IMR-90 (cell line): ENCODE results near the gene ASGR2. TPM values are rescaled to one million over a fixed set of nuclear protein-coding genes. Genes with fewer than 3 reads are reported as not detected.

ENCODE experiments used
- ATAC-seq: fragments of 200-7000 bp; cut with Tn5 transposase; 2 replicates; pipeline ENCODE4 v1.9.1; 2020; ENCODE audit warnings: low read depth, mild to moderate bottlenecking, moderate library complexity
- BruUV-seq: library from RNA; stranded (reverse); fragments of 400-500 nt; replicated peaks from 2 replicates; lab custom pipeline; 2021; lab: Mats Ljungman, UMichigan
- CTCF ChIA-PET: fragments of 300-600 bp; formaldehyde crosslinking; extraction: SDS; loops from one replicate; lab custom pipeline; 2021; ENCODE audit warnings: antibody characterized with exemption; lab: Yijun Ruan, JAX
- POLR2A ChIA-PET: fragments of 300-600 bp; sonication (Branson Sonifier 250); formaldehyde crosslinking; loops from one replicate; lab custom pipeline; 2022; ENCODE audit warnings: antibody characterized with exemption; ENCODE audit not compliant: unreplicated experiment; lab: Charles Lee
- DNase-seq: peaks from one replicate; pipeline ENCODE4 v3.0.0; 2013
- H2AFZ ChIP-seq: replicated peaks from 2 replicates; pipeline ENCODE3; 2013; ENCODE audit warnings: low read length, mild to moderate bottlenecking; ENCODE audit not compliant: poor library complexity
- H2AK5ac ChIP-seq: 2 replicates; pipeline ENCODE4 v1.6.1; 2013; ENCODE audit warnings: low read depth, low read length, inconsistent platforms
- H2AK9ac ChIP-seq: replicated peaks from 2 replicates; pipeline ENCODE3; 2013; ENCODE audit warnings: mild to moderate bottlenecking, low read depth, low read length, moderate library complexity; ENCODE audit not compliant: poor library complexity
- H2BK120ac ChIP-seq: 2 replicates; pipeline ENCODE4 v1.6.1; 2013; ENCODE audit warnings: low read depth, low read length, inconsistent platforms
- H2BK15ac ChIP-seq: 3 replicates; pipeline ENCODE4 v1.6.1; 2013; ENCODE audit warnings: low read depth, low read length, inconsistent platforms
- H2BK20ac ChIP-seq: 2 replicates; pipeline ENCODE4 v1.6.1; 2013; ENCODE audit warnings: low read depth, mild to moderate bottlenecking, inconsistent platforms, low read length, moderate library complexity
- H2BK5ac ChIP-seq: 2 replicates; pipeline ENCODE4 v1.6.1; 2013; ENCODE audit warnings: mild to moderate bottlenecking, low read depth, low read length, inconsistent platforms; ENCODE audit not compliant: poor library complexity, severe bottlenecking
- H3K14ac ChIP-seq: replicated peaks from 2 replicates; pipeline ENCODE4 v1.6.1; 2013; ENCODE audit warnings: low read depth, low read length, inconsistent platforms
- H3K18ac ChIP-seq: 2 replicates; pipeline ENCODE4 v1.6.1; 2013; ENCODE audit warnings: low read depth, low read length, control low read depth
- H3K23ac ChIP-seq: 2 replicates; pipeline ENCODE4 v1.6.1; 2013; ENCODE audit warnings: low read depth, low read length, inconsistent platforms
- H3K27ac ChIP-seq: 2 replicates; pipeline ENCODE4 v1.5.1; 2013; ENCODE audit warnings: mild to moderate bottlenecking, control low read depth, low read length; ENCODE audit not compliant: insufficient read depth
- H3K27me3 ChIP-seq: 2 replicates; pipeline ENCODE4 v1.6.1; 2013; ENCODE audit warnings: low read length; ENCODE audit not compliant: control insufficient read depth, insufficient read depth
- H3K36me3 ChIP-seq: 2 replicates; pipeline ENCODE4 v1.6.1; 2013; ENCODE audit warnings: low read length, mixed read lengths; ENCODE audit not compliant: control insufficient read depth, insufficient read depth
- H3K4ac ChIP-seq: 2 replicates; pipeline ENCODE4 v1.6.1; 2013; ENCODE audit warnings: low read depth, low read length, inconsistent platforms
- H3K4me1 ChIP-seq: 2 replicates; pipeline ENCODE4 v1.6.1; 2013; ENCODE audit warnings: low read length, mixed read lengths; ENCODE audit not compliant: control insufficient read depth, insufficient read depth
- H3K4me2 ChIP-seq: 2 replicates; pipeline ENCODE4 v1.6.1; 2013; ENCODE audit warnings: low read depth, mild to moderate bottlenecking, control low read depth, low read length, moderate library complexity
- H3K4me3 ChIP-seq: 2 replicates; pipeline ENCODE4 v1.5.1; 2013; ENCODE audit warnings: low read depth, mild to moderate bottlenecking, control low read depth, low read length, moderate library complexity; ENCODE audit not compliant: insufficient read depth
- H3K56ac ChIP-seq: 2 replicates; pipeline ENCODE4 v1.6.1; 2013; ENCODE audit warnings: low read length, inconsistent platforms; ENCODE audit not compliant: insufficient read depth; ENCODE audit errors: extremely low read depth
- H3K79me1 ChIP-seq, 2 experiments: 2 replicates each; pipeline ENCODE4 v1.6.1; 2013; ENCODE audit warnings: low read length in 2 of 2, inconsistent platforms in 1 of 2, low read depth in 1 of 2
- H3K9ac ChIP-seq: 2 replicates; pipeline ENCODE4 v1.6.1; 2013; ENCODE audit warnings: low read depth, low read length, control low read depth
- H3K9me1 ChIP-seq: 2 replicates; pipeline ENCODE4 v1.6.1; 2013; ENCODE audit warnings: low read length, inconsistent platforms; ENCODE audit not compliant: insufficient read depth
- H3K9me3 ChIP-seq: 2 replicates; pipeline ENCODE4 v1.6.1; 2013; ENCODE audit warnings: low read length; ENCODE audit not compliant: control insufficient read depth, insufficient read depth
- H4K20me1 ChIP-seq: 2 replicates; pipeline ENCODE4 v1.6.1; 2013; ENCODE audit warnings: low read length, inconsistent platforms; ENCODE audit not compliant: insufficient read depth
- H4K5ac ChIP-seq: 2 replicates; pipeline ENCODE4 v1.6.1; 2013; ENCODE audit warnings: mild to moderate bottlenecking, low read depth, low read length, control low read depth
- H4K8ac ChIP-seq, 2 experiments: 2 replicates each; pipeline ENCODE4 v1.6.1; 2013; ENCODE audit warnings: low read depth in 2 of 2, low read length in 2 of 2, control low read depth in 1 of 2, inconsistent platforms in 1 of 2
- H4K91ac ChIP-seq: 2 replicates; pipeline ENCODE4 v1.6.1; 2013; ENCODE audit warnings: low read depth, low read length, inconsistent platforms; ENCODE audit not compliant: insufficient read depth
- BHLHE40 ChIP-seq: fragments of 150-350 bp; IDR thresholded peaks from 2 replicates; pipeline ENCODE4 v1.6.1; 2016; ENCODE audit warnings: mild to moderate bottlenecking, low read depth, low read length
- CEBPB ChIP-seq: IDR thresholded peaks from 2 replicates; pipeline ENCODE4 v1.6.1; 2012; ENCODE audit warnings: low read depth, low read length, improper control_type of control experiment
- CHD1 ChIP-seq: IDR thresholded peaks from 2 replicates; pipeline ENCODE4 v1.6.1; 2012; ENCODE audit warnings: low read depth, low read length, improper control_type of control experiment
- ELK1 ChIP-seq: fragments of 150-350 bp; IDR thresholded peaks from 2 replicates; pipeline ENCODE4 v1.6.1; 2016; ENCODE audit warnings: low read depth, mild to moderate bottlenecking, low read length, moderate library complexity, borderline replicate concordance
- FOS ChIP-seq: fragments of 150-350 bp; IDR thresholded peaks from 2 replicates; pipeline ENCODE4 v1.6.1; 2016; ENCODE audit warnings: low read depth, low read length
- MAFK ChIP-seq: IDR thresholded peaks from 2 replicates; pipeline ENCODE4 v1.6.1; 2012; ENCODE audit warnings: low read depth, low read length, improper control_type of control experiment
- MAZ ChIP-seq: IDR thresholded peaks from 2 replicates; pipeline ENCODE4 v1.6.1; 2012; ENCODE audit warnings: low read depth, mild to moderate bottlenecking, low read length, improper control_type of control experiment, moderate library complexity, borderline replicate concordance
- MXI1 ChIP-seq: IDR thresholded peaks from 2 replicates; pipeline ENCODE4 v1.6.1; 2012; ENCODE audit warnings: low read depth, mild to moderate bottlenecking, low read length, moderate library complexity, borderline replicate concordance
- NFE2L2 ChIP-seq: fragments of 150-350 bp; IDR thresholded peaks from 2 replicates; pipeline ENCODE4 v1.6.1; 2016; ENCODE audit warnings: low read depth, mild to moderate bottlenecking, low read length
- POLR2A ChIP-seq: IDR thresholded peaks from 2 replicates; pipeline ENCODE4 v1.6.1; 2012; ENCODE audit warnings: mild to moderate bottlenecking, low read depth, low read length
- RAD21 ChIP-seq: IDR thresholded peaks from 2 replicates; pipeline ENCODE4 v1.6.1; 2012; ENCODE audit warnings: low read length, improper control_type of control experiment
- RCOR1 ChIP-seq: IDR thresholded peaks from 2 replicates; pipeline ENCODE4 v1.6.1; 2012; ENCODE audit warnings: mild to moderate bottlenecking, low read length, improper control_type of control experiment; ENCODE audit not compliant: insufficient replicate concordance
- RFX5 ChIP-seq: IDR thresholded peaks from 2 replicates; pipeline ENCODE4 v1.8.0; 2012; ENCODE audit warnings: low read depth, mild to moderate bottlenecking, low read length, moderate library complexity
- SMC3 ChIP-seq: fragments of 150-350 bp; IDR thresholded peaks from 2 replicates; pipeline ENCODE4 v1.6.1; 2016; ENCODE audit warnings: low read depth, mild to moderate bottlenecking, antibody characterized with exemption, low read length, moderate library complexity
- USF2 ChIP-seq: fragments of 150-350 bp; IDR thresholded peaks from 2 replicates; pipeline ENCODE4 v1.6.1; 2017; ENCODE audit warnings: mild to moderate bottlenecking, antibody characterized with exemption, low read length, low read depth
- WGBS, 2 experiments: methylation state at CpG; one replicate each; pipeline versions ENCODE4 v1.1.5 to v1.1.7; 2013; ENCODE audit warnings: missing lambda C conversion rate in 2 of 2; ENCODE audit not compliant: insufficient read length in 1 of 2; ENCODE audit errors: extremely low coverage in 2 of 2; 5-methylcytosine and 5-hydroxymethylcytosine counted together
- dilution Hi-C: fragments of 300-500 bp; cut with HindIII; formaldehyde crosslinking; loops from one replicate; pipeline ENCODE4 v1.14.3; 2018; ENCODE audit warnings: low sequenced_read_pairs; ENCODE audit not compliant: unreplicated experiment
- in situ Hi-C: fragments of 300-500 bp; cut with MboI; formaldehyde crosslinking; loops from 3 replicates; pipeline ENCODE4 v1.14.3; 2019; ENCODE audit warnings: low sequenced_read_pairs, inconsistent platforms, mixed read lengths
- intact Hi-C: fragments of 100-400 bp; cut with micrococcal nuclease; formaldehyde crosslinking; loops from 2 replicates; pipeline ENCODE4 v1.10.0; 2022
- polyA plus RNA-seq, 3 experiments: library from polyadenylated mRNA; depleted of rRNA; stranded (reverse); fragments of >200 nt; gene quantifications; 2 replicates each; pipeline ENCODE4 v1.2.3, GENCODE V29; 2012; ENCODE audit warnings: low replicate concordance in 1 of 3
- total RNA-seq: library from RNA; depleted of rRNA; stranded (reverse); fragments of >200 nt; gene quantifications from 2 replicates; pipeline ENCODE4 v1.2.3, GENCODE V29; 2012
- TF ChIP-seq, protein P1 (sequence below): conservative IDR thresholded peaks from 2 replicates; pipeline ENCODE4 v1.5.1; 2012; ENCODE audit warnings: mild to moderate bottlenecking, low read depth, low read length, improper control_type of control experiment

Gene ASGR2
- total and polyA plus RNA-seq, 2 of the 4 experiments (the other 2 are of a cell fraction): not detected

DNA sequence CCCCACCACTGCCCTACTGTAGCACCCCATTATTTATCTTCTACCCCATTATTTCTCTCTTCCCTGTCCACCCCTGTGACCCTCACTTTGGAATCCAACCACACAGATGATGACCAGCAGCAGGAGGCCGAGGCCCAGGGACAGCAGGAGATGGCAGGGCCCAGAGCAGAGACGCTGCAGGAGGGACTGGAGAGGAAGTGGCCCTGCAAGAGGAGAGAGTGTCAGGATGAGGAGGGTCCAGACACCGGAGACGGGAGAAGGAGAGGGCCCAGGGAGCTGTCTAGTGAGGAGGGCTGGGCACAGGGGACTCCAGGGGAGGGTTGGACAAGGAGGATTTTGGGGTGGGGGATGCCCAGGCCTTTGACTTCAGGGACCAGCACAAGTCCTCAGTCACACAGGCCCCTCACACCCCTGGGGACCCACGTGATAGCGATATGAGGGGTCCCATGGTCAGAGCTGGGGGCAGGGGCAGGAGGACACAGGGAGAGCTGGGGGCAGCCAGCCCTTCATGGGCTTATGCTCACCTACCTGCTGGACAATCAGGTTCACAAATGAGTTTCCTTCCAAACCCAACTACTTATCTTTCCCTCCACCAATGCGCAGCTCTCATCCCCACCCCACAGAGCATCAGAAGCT, 36.6 kb downstream of the ASGR2 start:
- Histone ChIP-seq H3K9me1 (no peaks in the 10 kb centered on the region), H4K91ac (no peak overlapping the region), H3K9ac (no peak overlapping the region), H3K79me1 (no peaks in the 10 kb centered on the region), H2AK5ac (no peak overlapping the region), H3K36me3 (no peaks in the 10 kb centered on the region), H2AK9ac (no peak overlapping the region), H4K20me1 (no peaks in the 10 kb centered on the region), H3K4me1 (no peaks in the 10 kb centered on the region), H3K27me3 (peaks cover 7% of the 10 kb centered on the region), H4K8ac (no peak overlapping the region), H2BK120ac (no peak overlapping the region), H2AFZ (no peak overlapping the region), H3K9me3 (no peaks in the 10 kb centered on the region), H3K27ac (no peak overlapping the region), H3K23ac (no peak overlapping the region), H3K14ac (no peak overlapping the region), H2BK15ac (no peak overlapping the region), H3K4me3 (no peak overlapping the region), H2BK20ac (no peak overlapping the region), H3K4ac (no peak overlapping the region), H3K56ac (no peak overlapping the region), H3K4me2 (no peak overlapping the region), H2BK5ac (no peak overlapping the region), H4K5ac (no peak overlapping the region), H3K18ac (no peak overlapping the region)
- DNase-seq (no peak), ATAC-seq (no peak)
- ChIA-PET CTCF (interaction anchor here (1.9 kb wide), 1 partner anchor 32 kb away, joined by 5 read pairs; no protein-coding TSS in a partner anchor), POLR2A (no interaction called here)
- dilution Hi-C loops: no loop called here
- no CpG with 5 or more reads among the region's 7 CpGs for WGBS, 2 experiments
- BruUV-seq: no TSS peak
- TF ChIP-seq SMC3 (no peak), MAZ (no peak), NFE2L2 (no peak), BHLHE40 (no peak), RAD21 (no peak), CEBPB (no peak), MXI1 (no peak), CHD1 (no peak), MAFK (no peak), USF2 (no peak), RFX5 (no peak), POLR2A (no peak), FOS (no peak), ELK1 (no peak), RCOR1 (no peak)
- TF ChIP-seq, protein P1, sequence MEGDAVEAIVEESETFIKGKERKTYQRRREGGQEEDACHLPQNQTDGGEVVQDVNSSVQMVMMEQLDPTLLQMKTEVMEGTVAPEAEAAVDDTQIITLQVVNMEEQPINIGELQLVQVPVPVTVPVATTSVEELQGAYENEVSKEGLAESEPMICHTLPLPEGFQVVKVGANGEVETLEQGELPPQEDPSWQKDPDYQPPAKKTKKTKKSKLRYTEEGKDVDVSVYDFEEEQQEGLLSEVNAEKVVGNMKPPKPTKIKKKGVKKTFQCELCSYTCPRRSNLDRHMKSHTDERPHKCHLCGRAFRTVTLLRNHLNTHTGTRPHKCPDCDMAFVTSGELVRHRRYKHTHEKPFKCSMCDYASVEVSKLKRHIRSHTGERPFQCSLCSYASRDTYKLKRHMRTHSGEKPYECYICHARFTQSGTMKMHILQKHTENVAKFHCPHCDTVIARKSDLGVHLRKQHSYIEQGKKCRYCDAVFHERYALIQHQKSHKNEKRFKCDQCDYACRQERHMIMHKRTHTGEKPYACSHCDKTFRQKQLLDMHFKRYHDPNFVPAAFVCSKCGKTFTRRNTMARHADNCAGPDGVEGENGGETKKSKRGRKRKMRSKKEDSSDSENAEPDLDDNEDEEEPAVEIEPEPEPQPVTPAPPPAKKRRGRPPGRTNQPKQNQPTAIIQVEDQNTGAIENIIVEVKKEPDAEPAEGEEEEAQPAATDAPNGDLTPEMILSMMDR: no peak
- in situ Hi-C loops: no loop called here
- intact Hi-C loops: no loop called here
